HL-60 (cell line): ENCODE results near the gene KCNF1.
"Not testable (repeated sequence)": the region's sequence is repeated elsewhere in the genome, so short reads cannot be mapped to it uniquely, and the experiment has no call there.

Experiments used
- DNase-seq, 2 experiments: peaks; one replicate each; pipeline ENCODE4 v3.0.0-alpha.2; 2010 to 2020; ENCODE audit warnings: low read depth in 1 of 2, low spot score in 1 of 2
- H3K27ac ChIP-seq: fragments of 250-450 bp; sonication (Bioruptor Pico); replicated peaks from 2 replicates; pipeline ENCODE4 v1.5.1; 2020; ENCODE audit warnings: mild to moderate bottlenecking, moderate library complexity
- H3K27me3 ChIP-seq: fragments of 250-450 bp; sonication (Bioruptor Pico); 2 replicates; pipeline ENCODE4 v1.5.1; 2021; ENCODE audit warnings: mild to moderate bottlenecking, moderate library complexity; ENCODE audit not compliant: insufficient read depth, poor library complexity, severe bottlenecking
- H3K4me3 ChIP-seq: replicated peaks from 2 replicates; pipeline ENCODE4 v1.5.1; 2011; ENCODE audit warnings: mild to moderate bottlenecking, control low read depth, low read length; ENCODE audit not compliant: insufficient read depth
- CTCF ChIP-seq: IDR thresholded peaks from one replicate; pipeline ENCODE4 v1.5.1; 2011; ENCODE audit warnings: low read length, control low read depth, inconsistent platforms; ENCODE audit not compliant: insufficient read depth
- GABPA ChIP-seq: IDR thresholded peaks from 2 replicates; pipeline ENCODE4 v1.6.1; 2012; ENCODE audit warnings: low read depth
- POLR2AphosphoS5 ChIP-seq: IDR thresholded peaks from 2 replicates; pipeline ENCODE4 v1.6.1; 2012; ENCODE audit warnings: low read depth
- REST ChIP-seq: IDR thresholded peaks from 2 replicates; pipeline ENCODE4 v1.6.1; 2012; ENCODE audit warnings: low read depth; ENCODE audit not compliant: insufficient replicate concordance
- SPI1 ChIP-seq: IDR thresholded peaks from 2 replicates; pipeline ENCODE4 v1.6.1; 2012; ENCODE audit warnings: low read depth, mild to moderate bottlenecking, borderline replicate concordance

The KCNF1 gene

GRCh38 chr2:10957391-10957790, 45.7 kb downstream of the KCNF1 start:
- H3K4me3 ChIP-seq = no peak overlapping the region
- H3K27me3 ChIP-seq = no peaks in the 10 kb centered on the region
- no peak overlapping the region for H3K27ac ChIP-seq
- TF ChIP-seq SPI1 = no peak
- DNase-seq = no peak

GRCh38 chr2:10958452-10958851, 46.7 kb downstream of the KCNF1 start:
- H3K4me3 ChIP-seq, H3K27ac ChIP-seq, H3K27me3 ChIP-seq: not testable (repeated sequence)
- peak in 1 of 2 experiments; percentile 59 for DNase-seq

- Histone ChIP-seq H3K27ac (no peak overlapping the region), H3K4me3 (no peak overlapping the region), H3K27me3 (no peaks in the 10 kb centered on the region)
- TF ChIP-seq CTCF (no peak), SPI1 (no peak), GABPA (no peak), POLR2AphosphoS5 (no peak), REST (no peak)
- no peak for DNase-seq
These were observed 49.1 kb downstream of the KCNF1 start for GRCh38 chr2:10960606-10961489.

GRCh38 chr2:10961490-10961875, 49.7 kb downstream of the KCNF1 start:
- Histone ChIP-seq H3K27ac (no peak overlapping the region), H3K27me3 (no peaks in the 10 kb centered on the region)
- DNase-seq = no peak

More at GRCh38 chr2:10961490-10961875, 49.7 kb downstream of the KCNF1 start:
- no peak for TF ChIP-seq CTCF
- TF ChIP-seq POLR2AphosphoS5 = no peak
- no peak for TF ChIP-seq SPI1
- no peak for TF ChIP-seq GABPA
- TF ChIP-seq REST = no peak
- H3K4me3 ChIP-seq = no peak overlapping the region
